Heart right ventricle (tissue), 16 donors: ENCODE data around the gene ITPRIPL2. TPM values are rescaled to one million over a fixed set of nuclear protein-coding genes. Genes with fewer than 3 reads are reported as not detected.

Source experiments
- ATAC-seq, 8 donors: fragments of 200-7000 bp; cut with Tn5 transposase; one replicate each; pipeline ENCODE4 v1.9.1; 2020; ENCODE audit warnings: mild to moderate bottlenecking in 8 of 8, moderate library complexity in 8 of 8, moderate number of reproducible peaks in 1 of 8
- DNase-seq, 2 donors: peaks; one replicate each; pipeline ENCODE4 v3.0.0-alpha.2; 2020
- H3K27ac ChIP-seq, 10 donors: fragments of 200-600 bp; sonication (generic) in 2 of 10; one replicate each; pipeline versions ENCODE4 v1.5.0 to v1.8.0; 2020 to 2022; ENCODE audit warnings: mild to moderate bottlenecking in 3 of 10
- H3K27me3 ChIP-seq, 7 donors: fragments of 200-600 bp; one replicate each; pipeline ENCODE4 v1.8.0; 2021 to 2022; ENCODE audit warnings: mild to moderate bottlenecking in 2 of 7
- H3K36me3 ChIP-seq, 9 donors: fragments of 200-600 bp; sonication (generic) in 1 of 9; one replicate each; pipeline versions ENCODE4 v1.5.0 to v1.8.0; 2020 to 2022; ENCODE audit warnings: mild to moderate bottlenecking in 2 of 9
- H3K4me1 ChIP-seq, 9 donors: fragments of 200-600 bp; sonication (generic) in 1 of 9; one replicate each; pipeline versions ENCODE4 v1.5.0 to v1.8.0; 2020 to 2022; ENCODE audit warnings: mild to moderate bottlenecking in 4 of 9
- H3K4me3 ChIP-seq, 10 donors: fragments of 200-600 bp; sonication (generic) in 2 of 10; one replicate each; pipeline versions ENCODE4 v1.5.0 to v1.8.0; 2020 to 2022; ENCODE audit warnings: mild to moderate bottlenecking in 7 of 10, moderate library complexity in 2 of 10
- H3K9me3 ChIP-seq, 11 donors: fragments of 200-600 bp in 10 of 11; sonication (generic) in 2 of 11; one replicate each; pipeline versions ENCODE4 v1.5.0 to v1.8.0; 2013 to 2022; ENCODE audit warnings: mild to moderate bottlenecking in 2 of 11, control low read depth in 1 of 11, moderate library complexity in 1 of 11
- WGBS, 2 donors: extraction: QIAGEN DNeasy Blood & Tissue Kit; methylation state at CpG; one replicate each; pipeline ENCODE4 v1.1.7; 2013; ENCODE audit warnings: inconsistent platforms in 1 of 2; 5-methylcytosine and 5-hydroxymethylcytosine counted together
- intact Hi-C, 10 donors: fragments of 100-400 bp; cut with DNase I; formaldehyde crosslinking; loops; one replicate each; pipeline versions ENCODE4 v1.11.1 to v1.14.2; 2022
- long read RNA-seq, 3 donors: library from polyadenylated mRNA; unstranded; transcript quantifications; one replicate each; pipeline ENCODE4 v2.0.0, GENCODE V29; 2020 to 2021
- polyA plus RNA-seq, 2 donors: library from polyadenylated mRNA; stranded (reverse); fragments of 200-250 nt; gene quantifications; one replicate each; pipeline ENCODE4 v1.2.3, GENCODE V29; 2013
- total RNA-seq, 10 donors: library from RNA; stranded (reverse); fragmentation: NEBNext Ultra II Directional in 3 of 10; extraction: Animal tissue kit (Norgen Biotek cat#: 25700) in 3 of 10; gene quantifications; one replicate each; pipeline versions ENCODE4 v1.2.1 to v1.2.4, GENCODE V29; 2021 to 2023
- TF ChIP-seq, protein P1 (sequence below), 9 donors: fragments of 200-600 bp; sonication (generic) in 2 of 9; IDR thresholded peaks; one replicate each; pipeline versions ENCODE4 v1.5.0 to v1.8.0; 2021 to 2022; ENCODE audit warnings: antibody characterized with exemption in 9 of 9, mild to moderate bottlenecking in 5 of 9, moderate library complexity in 1 of 9
- donor health status: Arrhythmogenic right ventricular cardiomyopathy.
- donor health status: ischemic (EF 13 %, LVEDD 7.1; RV severe dilation, severe dysfunction).
- donor health status: healthy with polysubstance abuse.
- donor health status: DM: no; HTN: yes; CAD: no.
- donor health status: DM: no; HTN: no; CAD: no.
- donor health status: ischemic (EF 25% LVEDD 6.9; RV normal size, moderate dysfunction).
- donor health status: ischemic (EF 25% LVEDD 5.7; RV mildly dilated, moderate dysfunction).
- donor health status: healthy.
- donor health status: DM: yes; HTN: yes; CAD: no.
- donor health status: Ischemic cardiomyopathy.
- donor health status: ischemic (EF 35%, LVEDD 5.7; RV mildly dilated, moderate dysfunction).
- donor health status: nonischemic (EF 11% LVEDD 7.7; RV severe dilation, severe dysfunction).
- donor health status: DM: yes; HTN: yes; CAD: no.
- donor health status: PGD.
- donor health status: ischemic (EF 29% LVEDD 5.4; RV normal size, mild dysfunction).
- donor health status: nonischemic (EF 23%, LVEDD 6.1; RV moderate dilation, normal function).

Gene ITPRIPL2
- total RNA-seq (10 to 100 TPM; 11.5 to 30.6 (median 13.8) TPM), polyA plus RNA-seq (1 to 10 TPM; 5.0 to 5.2 TPM)
- long read RNA-seq, donor 1, full-length matches to known transcripts, result 19 of 19 reads
- long read RNA-seq, donor 1, partial matches to known transcripts, result 0 of 19 reads
- long read RNA-seq, donor 1, other reads (novel, unspliced or antisense), result 0 of 19 reads
- long read RNA-seq, donor 2, full-length matches to known transcripts, result 24 of 24 reads
- long read RNA-seq, donor 2, partial matches to known transcripts, result 0 of 24 reads
- long read RNA-seq, donor 2, other reads (novel, unspliced or antisense), result 0 of 24 reads
- long read RNA-seq, donor 3, full-length matches to known transcripts, result 21 of 21 reads
- long read RNA-seq, donor 3, partial matches to known transcripts, result 0 of 21 reads
- long read RNA-seq, donor 3, other reads (novel, unspliced or antisense), result 0 of 21 reads

DNA sequence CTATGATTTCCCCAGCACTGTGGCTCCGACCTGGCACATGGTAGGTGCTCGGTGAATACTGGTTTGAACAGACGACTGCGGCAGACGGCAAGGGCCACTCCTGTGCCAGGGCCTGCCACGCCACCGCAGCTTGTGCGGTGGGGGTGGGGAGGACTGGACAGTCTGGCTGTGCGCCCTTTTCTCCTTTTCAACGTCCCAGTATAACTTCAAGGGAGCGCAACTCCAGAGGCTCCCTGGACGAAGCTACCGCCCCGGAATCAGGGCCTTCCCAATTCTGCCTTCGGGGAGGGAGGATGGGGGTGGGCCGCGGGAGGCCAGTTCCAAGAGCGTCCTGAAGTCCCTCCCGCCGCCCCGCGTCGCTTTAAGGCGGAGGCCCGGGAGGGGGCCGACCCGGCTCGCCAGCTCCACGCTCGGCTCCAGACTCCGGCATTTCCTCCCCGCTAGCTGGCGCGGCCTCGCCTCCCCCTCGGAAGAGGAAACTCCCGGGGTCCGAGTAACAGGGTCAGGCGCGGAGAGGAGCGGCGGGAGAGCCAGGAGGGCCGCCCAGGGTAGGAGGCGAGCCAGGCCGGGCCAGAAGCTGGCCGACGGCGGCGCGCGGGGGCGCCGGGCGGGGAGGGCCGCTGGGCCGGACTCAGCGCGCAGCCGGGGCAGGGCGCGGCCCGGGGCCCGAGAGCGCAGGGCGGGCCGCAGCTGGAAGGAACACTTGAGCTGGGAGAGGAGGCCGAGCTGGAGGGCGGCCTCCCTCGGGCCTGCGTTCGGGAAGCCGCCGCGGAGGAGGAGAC, at the start of gene ITPRIPL2:
TSS of gene ITPRIPL2 (plus strand) at position 388 of the 782 bp plus-strand sequence. CDS start 498 bp downstream, outside the sequence.
- 2 to 4% methylated on average over 59 to 74 of the region's 74 CpGs for WGBS, 2 donors
- no peaks in the 10 kb centered on the region for H3K9me3 ChIP-seq
- intact Hi-C loops, result loop anchor here in 4 of 10 donors (2.0 to 10.0 kb wide), 3 partner anchors 17 to 61 kb away; partner anchors contain the start of gene SYT17 (in 2 of the 4)
- H3K4me3 ChIP-seq, result peak within 1 kb of the TSS; percentile 65 to 89 (median 78)
- peaks cover 0 to 4% (median 0%) of the 10 kb centered on the region in 7 donors for H3K27me3 ChIP-seq
- peaks cover 20 to 64% (median 48%) of the 10 kb centered on the region in 9 donors for H3K4me1 ChIP-seq
- peaks cover 0 to 35% (median 0%) of the 10 kb centered on the region in 9 donors for H3K36me3 ChIP-seq
- peak; percentile 91 to 93 for DNase-seq
- TF ChIP-seq, protein P1, sequence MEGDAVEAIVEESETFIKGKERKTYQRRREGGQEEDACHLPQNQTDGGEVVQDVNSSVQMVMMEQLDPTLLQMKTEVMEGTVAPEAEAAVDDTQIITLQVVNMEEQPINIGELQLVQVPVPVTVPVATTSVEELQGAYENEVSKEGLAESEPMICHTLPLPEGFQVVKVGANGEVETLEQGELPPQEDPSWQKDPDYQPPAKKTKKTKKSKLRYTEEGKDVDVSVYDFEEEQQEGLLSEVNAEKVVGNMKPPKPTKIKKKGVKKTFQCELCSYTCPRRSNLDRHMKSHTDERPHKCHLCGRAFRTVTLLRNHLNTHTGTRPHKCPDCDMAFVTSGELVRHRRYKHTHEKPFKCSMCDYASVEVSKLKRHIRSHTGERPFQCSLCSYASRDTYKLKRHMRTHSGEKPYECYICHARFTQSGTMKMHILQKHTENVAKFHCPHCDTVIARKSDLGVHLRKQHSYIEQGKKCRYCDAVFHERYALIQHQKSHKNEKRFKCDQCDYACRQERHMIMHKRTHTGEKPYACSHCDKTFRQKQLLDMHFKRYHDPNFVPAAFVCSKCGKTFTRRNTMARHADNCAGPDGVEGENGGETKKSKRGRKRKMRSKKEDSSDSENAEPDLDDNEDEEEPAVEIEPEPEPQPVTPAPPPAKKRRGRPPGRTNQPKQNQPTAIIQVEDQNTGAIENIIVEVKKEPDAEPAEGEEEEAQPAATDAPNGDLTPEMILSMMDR (IDR thresholded peaks at IDR 0.05), result peak in 3 of 9 donors; percentile 7 to 19 (median 9)
- peak; percentile 89 to 94 (median 92) for ATAC-seq
- H3K27ac ChIP-seq, result peak within 1 kb of the TSS; percentile 93 to 99 (median 98)

DNA sequence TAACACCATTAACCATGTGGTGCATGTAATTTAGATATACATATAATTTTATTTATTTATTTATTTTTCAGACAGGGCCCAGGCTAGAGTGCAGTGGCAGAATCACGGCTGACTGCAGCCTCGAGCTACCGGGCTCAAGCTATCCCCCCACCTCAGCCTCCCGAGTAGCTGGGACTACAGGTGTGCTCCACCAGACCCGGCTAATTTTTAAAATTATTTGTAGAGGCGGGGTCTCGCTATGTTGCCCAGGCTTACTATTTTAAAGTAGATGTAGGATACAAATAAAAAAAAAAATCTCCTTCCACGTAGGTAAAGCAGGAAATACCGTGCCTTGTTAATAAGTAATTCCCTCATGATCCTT, 46.8 kb upstream of the ITPRIPL2 start:
- DNase-seq (peak in 1 of 2 donors; percentile 14), ATAC-seq (no peak)
- H3K36me3 ChIP-seq, result peaks cover 0 to 10% (median 0%) of the 10 kb centered on the region in 9 donors
- intact Hi-C loops, result loop anchor here in 4 of 10 donors (1.0 to 10.0 kb wide), 3 partner anchors 84 to 272 kb away; partner anchors contain the start of genes TMC7 (in 3 of the 4) and RPS15A (in 1 of the 4)
- H3K9me3 ChIP-seq, result no peaks in the 10 kb centered on the region
- no peaks in the 10 kb centered on the region for H3K27me3 ChIP-seq
- TF ChIP-seq, protein P1 (IDR thresholded peaks at IDR 0.05), result no peak
- peaks cover 0 to 35% (median 23%) of the 10 kb centered on the region in 9 donors for H3K4me1 ChIP-seq
- WGBS, 2 donors, result 60% methylated on average over 9 of the region's 9 CpGs
- peak overlapping the region in 9 of 10 donors; percentile 60 to 93 (median 75) for H3K4me3 ChIP-seq
- peak overlapping the region in 9 of 10 donors; percentile 97 to 100 (median 99) for H3K27ac ChIP-seq

DNA sequence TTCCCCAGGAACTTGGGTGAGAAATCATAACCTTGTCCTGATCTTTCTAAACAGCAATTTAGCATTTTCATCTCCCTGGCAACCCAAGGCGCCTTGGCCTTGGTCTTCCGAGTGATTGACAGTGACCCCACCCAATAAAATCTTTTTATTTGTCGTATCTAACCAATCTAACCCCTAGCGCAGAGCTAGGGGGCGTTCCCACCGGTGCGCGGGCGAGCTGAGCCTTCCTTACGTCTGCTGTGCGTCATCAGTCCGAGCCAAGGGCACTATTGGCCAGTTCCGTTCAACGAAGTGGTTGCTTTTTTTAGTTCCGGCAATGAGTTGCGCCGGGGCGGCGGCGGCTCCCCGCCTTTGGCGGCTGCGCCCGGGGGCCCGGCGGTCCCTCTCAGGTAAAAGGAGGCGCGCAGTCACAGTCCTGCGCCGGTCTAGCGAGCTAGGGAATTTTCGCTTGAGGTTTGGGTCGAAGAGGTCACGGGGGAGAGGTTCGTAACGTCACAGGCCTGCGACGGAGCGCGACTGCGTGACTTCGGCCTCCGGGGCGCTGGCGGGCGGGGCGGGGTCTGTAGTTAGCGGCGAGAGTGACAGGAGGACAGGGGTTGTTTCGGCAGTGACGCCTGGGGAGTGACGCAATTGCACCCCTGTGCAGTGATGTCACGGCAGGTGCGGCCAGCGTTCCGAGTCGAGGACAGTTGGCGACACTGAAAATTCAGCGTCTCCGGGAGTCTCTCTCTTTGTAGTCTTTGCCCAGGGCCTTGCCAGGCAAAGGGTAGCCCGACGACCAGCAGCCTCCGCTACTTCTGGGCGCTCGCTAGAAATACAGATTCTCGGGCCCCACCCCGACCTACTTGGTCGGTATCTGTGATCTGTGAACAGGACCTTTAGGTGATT, 46.2 kb upstream of the ITPRIPL2 start, which contains the start of gene COQ7:
TSS of gene COQ7 (plus strand) at position 266 of the 888 bp plus-strand sequence. CDS start at position 317, 51 bp downstream.
- Histone ChIP-seq H3K9me3 (no peaks in the 10 kb centered on the region), H3K27ac (peak within 1 kb of the TSS; percentile 97 to 100 (median 99)), H3K4me1 (peaks cover 0 to 32% (median 18%) of the 10 kb centered on the region in 9 donors), H3K36me3 (peaks cover 0 to 16% (median 3%) of the 10 kb centered on the region in 9 donors), H3K4me3 (peak within 1 kb of the TSS; percentile 60 to 93 (median 74)), H3K27me3 (no peaks in the 10 kb centered on the region)
- DNase-seq (peak; percentile 97 to 99), ATAC-seq (peak; percentile 96 to 98 (median 98))
- intact Hi-C loops, result loop anchor here in 4 of 10 donors (1.0 to 10.0 kb wide), 3 partner anchors 84 to 273 kb away; partner anchors contain the start of genes TMC7 (in 3 of the 4) and RPS15A (in 1 of the 4)
- TF ChIP-seq, protein P1 (IDR thresholded peaks at IDR 0.05), result peak in 1 of 9 donors; percentile 18
- WGBS, 2 donors, result 0% methylated on average over 67 to 68 of the region's 68 CpGs
